OCI-LY3 (cell line): ENCODE results near the gene STRA8.
"Not testable (repeated sequence)": the region's sequence is repeated elsewhere in the genome, so short reads cannot be mapped to it uniquely, and the experiment has no call there.

ENCODE experiments used
- CTCF ChIP-seq: fragments of 200-600, 300-600 bp; sonication (generic); IDR thresholded peaks from 2 replicates; pipeline ENCODE4 v1.5.1; 2014; ENCODE audit warnings: antibody characterized with exemption, low read length, low read depth
- EZH2phosphoT487 ChIP-seq: fragments of 200-600 bp; shearing (Covaris generic); IDR thresholded peaks from 2 replicates; pipeline ENCODE4 v1.6.1; 2018; ENCODE audit warnings: antibody characterized with exemption, mixed run types, low read depth

DNA sequence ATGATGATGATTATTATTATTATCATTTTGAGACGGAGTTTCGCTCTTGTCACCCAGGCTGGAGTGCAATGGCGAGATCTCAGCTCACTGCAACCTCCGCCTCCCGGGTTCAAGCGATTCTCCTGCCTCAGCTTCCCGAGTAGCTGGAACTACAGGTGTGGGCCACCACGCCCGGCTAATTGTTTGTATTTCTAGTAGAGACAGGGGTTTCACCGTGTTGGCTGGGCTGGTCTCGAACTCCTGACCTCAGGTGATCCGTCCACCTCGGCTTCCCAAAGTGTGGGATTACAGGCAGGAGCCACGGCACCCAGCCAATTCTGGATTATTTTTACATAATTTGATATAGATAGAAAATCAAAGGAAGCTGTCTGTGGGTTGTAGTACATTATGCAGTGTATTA, 457 bp downstream of the STRA8 start:
- TF ChIP-seq CTCF, EZH2phosphoT487: not testable (repeated sequence)
